PC-3 (cell line): Measurements from ENCODE around the gene SLC25A48. TPM values are rescaled to one million over a fixed set of nuclear protein-coding genes. Genes with fewer than 3 reads are reported as not detected.

Experiments used
- ATAC-seq: fragments of 200-7000 bp; cut with Tn5 transposase; 2 replicates; pipeline ENCODE4 v1.9.1; 2020; ENCODE audit warnings: mild to moderate bottlenecking, moderate library complexity
- BruUV-seq: library from RNA; stranded (reverse); fragments of 400-500 nt; replicated peaks from 2 replicates; lab custom pipeline; 2021; lab: Mats Ljungman, UMichigan
- CTCF ChIA-PET: fragments of 300-600 bp; sonication (Branson Sonifier 250); formaldehyde crosslinking; loops from one replicate; lab custom pipeline; 2022; ENCODE audit warnings: antibody characterized with exemption; lab: Charles Lee
- POLR2A ChIA-PET: fragments of 300-600 bp; sonication (Branson Sonifier 250); formaldehyde crosslinking; loops from one replicate; lab custom pipeline; 2022; ENCODE audit warnings: antibody characterized with exemption; ENCODE audit not compliant: unreplicated experiment; lab: Charles Lee
- DNase-seq: peaks from one replicate; pipeline ENCODE4 v3.0.0-alpha.2; 2015
- H2AFZ ChIP-seq: fragments of 300-600 bp; sonication (generic); 2 replicates; pipeline ENCODE4 v1.6.0; 2016; ENCODE audit warnings: antibody characterized with exemption, low read length
- H3F3A ChIP-seq: fragments of 300-600 bp; sonication (generic); one replicate; pipeline ENCODE4 v1.6.0; 2017; ENCODE audit warnings: antibody characterized with exemption, low read length, control low read depth, mild to moderate bottlenecking; ENCODE audit not compliant: unreplicated experiment
- H3K27ac ChIP-seq: fragments of 300-600 bp; sonication (generic); 2 replicates; pipeline ENCODE4 v1.5.1; 2016; ENCODE audit warnings: mild to moderate bottlenecking, low read length
- H3K27me3 ChIP-seq: fragments of 300-600 bp; sonication (generic); 2 replicates; pipeline ENCODE4 v1.6.1; 2016; ENCODE audit warnings: low read length, mixed read lengths
- H3K36me3 ChIP-seq: fragments of 300-600 bp; sonication (generic); 2 replicates; pipeline ENCODE4 v1.6.1; 2016; ENCODE audit warnings: low read depth, mixed run types, low read length, mixed read lengths
- H3K4me1 ChIP-seq: fragments of 300-600 bp; sonication (generic); 2 replicates; pipeline ENCODE4 v1.5.1; 2016; ENCODE audit warnings: low read length; ENCODE audit not compliant: insufficient read depth
- H3K4me2 ChIP-seq: fragments of 300-600 bp; sonication (generic); 2 replicates; pipeline ENCODE4 v1.6.0; 2016; ENCODE audit warnings: low read length
- H3K4me3 ChIP-seq: fragments of 300-600 bp; sonication (generic); 2 replicates; pipeline ENCODE4 v1.5.1; 2016; ENCODE audit warnings: mild to moderate bottlenecking, low read length, mixed read lengths
- H3K79me2 ChIP-seq: fragments of 300-600 bp; sonication (generic); 2 replicates; pipeline ENCODE4 v1.6.1; 2017; ENCODE audit warnings: low read length, mixed read lengths
- H3K9ac ChIP-seq: fragments of 300-600 bp; sonication (generic); 2 replicates; pipeline ENCODE4 v1.6.0; 2016; ENCODE audit warnings: mild to moderate bottlenecking, low read length
- H3K9me2 ChIP-seq: fragments of 300-600 bp; sonication (generic); replicated peaks from 2 replicates; pipeline ENCODE4 v1.6.1; 2016; ENCODE audit warnings: mixed run types, low read length, mixed read lengths
- H3K9me3 ChIP-seq: fragments of 300-600 bp; sonication (generic); 2 replicates; pipeline ENCODE4 v1.6.1; 2016; ENCODE audit warnings: low read length, mixed read lengths
- H4K20me1 ChIP-seq: fragments of 300-600 bp; sonication (generic); 2 replicates; pipeline ENCODE4 v1.6.1; 2016; ENCODE audit warnings: low read length, mixed read lengths
- CTCF ChIP-seq: fragments of 300-600 bp; sonication (generic); conservative IDR thresholded peaks from 2 replicates; pipeline ENCODE4 v1.5.1; 2017; ENCODE audit warnings: antibody characterized with exemption, low read depth, mild to moderate bottlenecking, low read length
- EZH2 ChIP-seq: fragments of 300-600 bp; sonication (generic); IDR thresholded peaks from one replicate; pipeline ENCODE4 v1.6.1; 2017; ENCODE audit warnings: antibody characterized with exemption, mild to moderate bottlenecking, low read length; ENCODE audit not compliant: unreplicated experiment
- EZH2phosphoT487 ChIP-seq: fragments of 300-600 bp; sonication (generic); IDR thresholded peaks from 2 replicates; pipeline ENCODE4 v1.6.1; 2018; ENCODE audit warnings: mild to moderate bottlenecking, antibody characterized with exemption, low read length, borderline replicate concordance
- intact Hi-C: fragments of 100-400 bp; cut with micrococcal nuclease; formaldehyde crosslinking; loops from 2 replicates; pipeline ENCODE4 v1.9.0; 2023
- total RNA-seq: library from RNA; depleted of rRNA; stranded (reverse); fragments of >200 nt; gene quantifications from 2 replicates; pipeline ENCODE4 v1.2.3, GENCODE V29; 2014

Gene SLC25A48
- total RNA-seq, 1 experiment from 2014 or later, result not detected

GRCh38 chr5:135886136-135886535 is 51.7 kb downstream of the SLC25A48 start:
- Histone ChIP-seq H3K4me3 (no peak overlapping the region), H3K9ac (no peak overlapping the region), H3K27ac (no peak overlapping the region), H3K9me2 (no peaks in the 10 kb centered on the region), H3K36me3 (no peaks in the 10 kb centered on the region), H3K9me3 (no peaks in the 10 kb centered on the region), H3K79me2 (no peaks in the 10 kb centered on the region), H4K20me1 (no peaks in the 10 kb centered on the region), H3K4me1 (peaks cover 9% of the 10 kb centered on the region), H3F3A (no peaks in the 10 kb centered on the region), H3K27me3 (no peaks in the 10 kb centered on the region), H2AFZ (no peak overlapping the region), H3K4me2 (no peak overlapping the region)
- CTCF ChIA-PET, result interaction anchor here (0.7 kb wide), 1 partner anchor 52 kb away, joined by 4 read pairs; no protein-coding TSS in a partner anchor
- TF ChIP-seq CTCF (no peak), EZH2 (no peak), EZH2phosphoT487 (no peak)
- intact Hi-C loops, result no loop called here
- no peak for DNase-seq
- no TSS peak for BruUV-seq
- POLR2A ChIA-PET, result interaction anchor here (0.6 kb wide), 1 partner anchor 188 kb away, joined by 3 read pairs; no protein-coding TSS in a partner anchor
- no peak for ATAC-seq

GRCh38 chr5:135887447-135887864 is 53.0 kb downstream of the SLC25A48 start:
- H2AFZ ChIP-seq, result no peak overlapping the region

More at GRCh38 chr5:135887447-135887864, 53.0 kb downstream of the SLC25A48 start:
- DNase-seq, result peak; percentile 80
- H3K9ac ChIP-seq, result no peak overlapping the region
- H3K4me2 ChIP-seq, result peak overlapping the region; percentile 6; the same call in 1 of the 2 replicates
- no peaks in the 10 kb centered on the region for H3F3A ChIP-seq
- no peaks in the 10 kb centered on the region for H3K36me3 ChIP-seq
- no peaks in the 10 kb centered on the region for H4K20me1 ChIP-seq
- H3K79me2 ChIP-seq, result no peaks in the 10 kb centered on the region
- no peaks in the 10 kb centered on the region for H3K9me2 ChIP-seq
- BruUV-seq, result no TSS peak
- intact Hi-C loops, result loop anchor here (1.0 kb wide), 3 partner anchors 175 to 325 kb away; no protein-coding TSS in a partner anchor
- H3K9me3 ChIP-seq, result no peaks in the 10 kb centered on the region
- TF ChIP-seq CTCF (peak; percentile 79), EZH2 (no peak)
- H3K27ac ChIP-seq, result no peak overlapping the region
- ATAC-seq, result peak; percentile 99
- no peaks in the 10 kb centered on the region for H3K27me3 ChIP-seq
- POLR2A ChIA-PET, result no interaction called here
- peaks cover 5% of the 10 kb centered on the region; the same call in 1 of the 2 replicates for H3K4me1 ChIP-seq
- H3K4me3 ChIP-seq, result no peak overlapping the region
- CTCF ChIA-PET, result no interaction called here
